ENCODE results near the gene CGA. TPM values are rescaled to one million over a fixed set of nuclear protein-coding genes. Genes with fewer than 3 reads are reported as not detected.

The CGA gene
- total RNA-seq, 1 donor from 2014 or later, result not detected

Other genes starting within 250 kb of the CGA start
- gene HTR1E, start 157.6 kb downstream of the CGA start, total RNA-seq, result not detected
- gene ZNF292, start 60.5 kb upstream of the CGA start, total RNA-seq, result 38.6 TPM
- gene SMIM8, start 227.5 kb upstream of the CGA start, total RNA-seq, result 15.1 TPM
- not detected for gene GJB7, start 234.2 kb upstream of the CGA start, total RNA-seq
- 4.2 TPM for gene C6orf163, start 249.7 kb upstream of the CGA start, total RNA-seq